Testis (tissue), 3 donors: ENCODE data around the gene GRK5. TPM values are rescaled to one million over a fixed set of nuclear protein-coding genes. Genes with fewer than 3 reads are reported as not detected.

Experiments used
- DNase-seq: peaks from one replicate; pipeline ENCODE4 v3.0.0-alpha.2; 2019
- H3K27ac ChIP-seq, 2 donors: fragments of 200-600 bp; sonication (generic); one replicate each; pipeline ENCODE4 v1.5.1; 2019
- H3K27me3 ChIP-seq: fragments of 200-600 bp; sonication (generic); one replicate; pipeline ENCODE4 v1.5.1; 2019
- H3K36me3 ChIP-seq: fragments of 200-600 bp; sonication (generic); one replicate; pipeline ENCODE4 v1.5.1; 2017; ENCODE audit warnings: low read depth; ENCODE audit errors: missing control alignments
- H3K4me1 ChIP-seq: fragments of 200-600 bp; sonication (generic); one replicate; pipeline ENCODE4 v1.5.1; 2019
- H3K4me3 ChIP-seq, 2 donors: fragments of 200-600 bp; sonication (generic); one replicate each; pipeline ENCODE4 v1.5.1; 2017 to 2019
- H3K9me3 ChIP-seq: fragments of 200-600 bp; sonication (generic); one replicate; pipeline ENCODE4 v1.5.1; 2017
- CTCF ChIP-seq, 3 experiments: fragments of 450-650 bp in 2 of 3; fragments of 200-600 bp in 1 of 3; sonication (generic) in 1 of 3; IDR thresholded peaks; one replicate each; pipeline ENCODE4 v1.5.1; 2016 to 2019; ENCODE audit warnings: antibody characterized with exemption in 3 of 3, mild to moderate bottlenecking in 2 of 3, moderate library complexity in 1 of 3
- POLR2A ChIP-seq: fragments of 450-650 bp; IDR thresholded peaks from one replicate; pipeline ENCODE4 v1.6.1; 2017; ENCODE audit warnings: antibody characterized with exemption, mild to moderate bottlenecking, moderate library complexity
- WGBS, 2 donors: methylation state at CpG; one replicate each; pipeline ENCODE4 v1.1.5; 2018; 5-methylcytosine and 5-hydroxymethylcytosine counted together
- intact Hi-C: fragments of 100-400 bp; cut with DNase I; formaldehyde crosslinking; loops from one replicate; pipeline ENCODE4 v1.15.1; 2023; ENCODE audit warnings: low total_unique reads
- polyA plus RNA-seq: library from polyadenylated mRNA; stranded (reverse); fragments of 350-450 nt; fragmentation: Illumina TruSeq; extraction: RNeasy Lipid Tissue Mini Kit (QIAGEN cat#74804); gene quantifications from one replicate; pipeline ENCODE4 v1.2.3, GENCODE V29; 2014; ENCODE audit warnings: low read depth, low replicate concordance; ENCODE audit not compliant: insufficient read depth
- total RNA-seq, 2 donors: library from RNA; depleted of rRNA; stranded (reverse); fragments of >200 nt; gene quantifications; one replicate each; pipeline ENCODE4 v1.2.3, GENCODE V29; 2016

Gene GRK5
- total and polyA plus RNA-seq, 3 donors from 2014 or later: 4.5 to 10.3 (median 5.5) TPM

GRCh38 chr10:119211176-119211575, 3.8 kb downstream of the GRK5 start:
- intact Hi-C loops: no loop called here
- H3K4me1 ChIP-seq: peaks cover 5% of the 10 kb centered on the region

GRCh38 chr10:119211625-119212441, 4.5 kb downstream of the GRK5 start:
- no peak for TF ChIP-seq POLR2A
- TF ChIP-seq CTCF (IDR thresholded peaks at IDR 0.05): no peak
- H3K4me1 ChIP-seq: peaks cover 5% of the 10 kb centered on the region
- H3K9me3 ChIP-seq: no peaks in the 10 kb centered on the region
- H3K27ac ChIP-seq: peak overlapping the region in 1 of 2 donors; percentile 25
- no peaks in the 10 kb centered on the region for H3K36me3 ChIP-seq
- H3K27me3 ChIP-seq: no peaks in the 10 kb centered on the region
- intact Hi-C loops: no loop called here
- no peak overlapping the region for H3K4me3 ChIP-seq
- 70 to 80% methylated on average over 12 of the region's 12 CpGs for WGBS, 2 donors
- no peak for DNase-seq

More at GRCh38 chr10:119211176-119211575, 3.8 kb downstream of the GRK5 start:
- WGBS, 2 donors: 82 to 90% methylated on average over 3 of the region's 3 CpGs
- Histone ChIP-seq H3K4me3 (no peak overlapping the region), H3K9me3 (no peaks in the 10 kb centered on the region), H3K36me3 (no peaks in the 10 kb centered on the region), H3K27ac (peak overlapping the region in 1 of 2 donors; percentile 25), H3K27me3 (no peaks in the 10 kb centered on the region)
- TF ChIP-seq CTCF (IDR thresholded peaks at IDR 0.05): no peak
- TF ChIP-seq POLR2A: no peak
- DNase-seq: no peak

- H3K27ac ChIP-seq: no peak overlapping the region
- no peaks in the 10 kb centered on the region for H3K36me3 ChIP-seq
- 79 to 85% methylated on average over 2 of the region's 2 CpGs for WGBS, 2 donors
- no peak for DNase-seq
- no peaks in the 10 kb centered on the region for H3K9me3 ChIP-seq
- H3K27me3 ChIP-seq: no peaks in the 10 kb centered on the region
- TF ChIP-seq POLR2A (no peak), CTCF (IDR thresholded peaks at IDR 0.05) (no peak)
- H3K4me1 ChIP-seq: peaks cover 5% of the 10 kb centered on the region
- intact Hi-C loops: no loop called here
- H3K4me3 ChIP-seq: no peak overlapping the region
These were observed 8.0 kb downstream of the GRK5 start for GRCh38 chr10:119215371-119215770.

GRCh38 chr10:119216127-119216526, 8.8 kb downstream of the GRK5 start:
- Histone ChIP-seq H3K9me3 (no peaks in the 10 kb centered on the region), H3K27me3 (no peaks in the 10 kb centered on the region), H3K4me3 (no peak overlapping the region), H3K27ac (peak overlapping the region in 1 of 2 donors; percentile 32), H3K4me1 (peaks cover 5% of the 10 kb centered on the region), H3K36me3 (no peaks in the 10 kb centered on the region)
- 64 to 74% methylated on average over 5 of the region's 5 CpGs for WGBS, 2 donors
- peak; percentile 78 for DNase-seq
- intact Hi-C loops: no loop called here
- TF ChIP-seq POLR2A (no peak), CTCF (IDR thresholded peaks at IDR 0.05) (no peak)

GRCh38 chr10:119217401-119217800, 10.0 kb downstream of the GRK5 start:
- no peak for DNase-seq
- no peak for TF ChIP-seq CTCF (IDR thresholded peaks at IDR 0.05)
- no peak for TF ChIP-seq POLR2A
- Histone ChIP-seq H3K36me3 (no peaks in the 10 kb centered on the region), H3K27me3 (no peaks in the 10 kb centered on the region), H3K4me3 (no peak overlapping the region), H3K4me1 (peaks cover 7% of the 10 kb centered on the region), H3K27ac (no peak overlapping the region), H3K9me3 (no peaks in the 10 kb centered on the region)
- WGBS, 2 donors: 94 to 95% methylated on average over 9 of the region's 9 CpGs
- intact Hi-C loops: no loop called here
